GM12878 (cell line): ENCODE measurements around the gene TMEM236. TPM values are rescaled to one million over a fixed set of nuclear protein-coding genes. Genes with fewer than 3 reads are reported as not detected.

ENCODE experiments used
- ATAC-seq: fragments of 200-7000 bp; cut with Tn5 transposase; 3 replicates; pipeline ENCODE4 v1.9.1; 2020; ENCODE audit warnings: mild to moderate bottlenecking, moderate library complexity
- BruUV-seq: library from RNA; stranded (reverse); fragments of 400-500 nt; replicated peaks from 2 replicates; lab custom pipeline; 2021; lab: Mats Ljungman, UMichigan
- CTCF ChIA-PET: fragments of 300-600 bp; sonication (Branson Sonifier 250); formaldehyde crosslinking; extraction: SDS; loops from one replicate; lab custom pipeline; 2021; ENCODE audit warnings: inconsistent platforms; lab: Yijun Ruan, JAX
- POLR2A ChIA-PET: fragments of 350-600 bp; formaldehyde crosslinking; extraction: SDS; loops from one replicate; lab custom pipeline; 2021; ENCODE audit warnings: inconsistent platforms; lab: Charles Lee
- RAD21 ChIA-PET: fragments of 300-600 bp; sonication (Branson Sonifier 250); formaldehyde crosslinking; loops from one replicate; lab custom pipeline; 2023; ENCODE audit warnings: antibody characterized with exemption; ENCODE audit not compliant: unreplicated experiment; lab: Charles Lee
- SMC1A ChIA-PET: fragments of 300-600 bp; sonication (Branson Sonifier 250); formaldehyde crosslinking; loops from one replicate; lab custom pipeline; 2023; ENCODE audit not compliant: unreplicated experiment, uncharacterized antibody; lab: Charles Lee
- DNase-seq: peaks from one replicate; pipeline ENCODE4 v3.0.0-alpha.2; 2011; ENCODE audit warnings: low read depth, low spot score
- FAIRE-seq: peaks from 3 replicates; lab custom pipeline; 2011; peaks lifted over from hg19 to GRCh38; lab: Jason Lieb, UNC
- H2AFZ ChIP-seq: 2 replicates; pipeline ENCODE4 v1.6.0; 2011; ENCODE audit warnings: low read depth, low read length, control low read depth; ENCODE audit not compliant: control insufficient read depth
- H3K27ac ChIP-seq: 2 replicates; pipeline ENCODE4 v1.5.1; 2011; ENCODE audit warnings: control low read depth; ENCODE audit not compliant: control insufficient read depth, insufficient read depth
- H3K27me3 ChIP-seq, 2 experiments: replicated peaks in 1 of 2; 2 replicates each; pipeline versions ENCODE4 v1.6.0 to v1.6.1; 2011; ENCODE audit warnings: low read length in 1 of 2; ENCODE audit not compliant: control insufficient read depth in 2 of 2, insufficient read depth in 2 of 2
- H3K36me3 ChIP-seq, 2 experiments: 2 replicates each; pipeline ENCODE4 v1.5.1; 2011; ENCODE audit warnings: low read length in 1 of 2; ENCODE audit not compliant: control insufficient read depth in 2 of 2, insufficient read depth in 2 of 2
- H3K4me1 ChIP-seq: 2 replicates; pipeline ENCODE4 v1.6.1; 2011; ENCODE audit warnings: mild to moderate bottlenecking, low read length, moderate library complexity, mixed read lengths; ENCODE audit not compliant: control insufficient read depth, insufficient read depth
- H3K4me2 ChIP-seq: 2 replicates; pipeline ENCODE4 v1.6.0; 2011; ENCODE audit warnings: control low read depth; ENCODE audit not compliant: control insufficient read depth, insufficient read depth
- H3K4me3 ChIP-seq: fragments of 200-600 bp; sonication (generic); 2 replicates; pipeline ENCODE4 v1.5.1; 2016
- H3K79me2 ChIP-seq: 2 replicates; pipeline ENCODE4 v1.6.0; 2011; ENCODE audit warnings: low read length; ENCODE audit not compliant: control insufficient read depth, insufficient read depth
- H3K9ac ChIP-seq: 2 replicates; pipeline ENCODE4 v1.8.0; 2011; ENCODE audit warnings: low read length, control low read depth, mixed read lengths; ENCODE audit not compliant: control insufficient read depth, insufficient read depth
- H3K9me3 ChIP-seq: replicated peaks from 3 replicates; pipeline ENCODE4 v1.5.1; 2011; ENCODE audit warnings: mild to moderate bottlenecking, low read length; ENCODE audit not compliant: control insufficient read depth, insufficient read depth
- H4K20me1 ChIP-seq: 2 replicates; pipeline ENCODE4 v1.6.0; 2011; ENCODE audit not compliant: control insufficient read depth, insufficient read depth
- DPF2 ChIP-seq: fragments of 450-650 bp; IDR thresholded peaks from 2 replicates; pipeline ENCODE4 v1.6.1; 2017; ENCODE audit warnings: mild to moderate bottlenecking
- GATAD2B ChIP-seq: fragments of 450-650 bp; conservative IDR thresholded peaks from 2 replicates; pipeline ENCODE4 v1.6.1; 2017; ENCODE audit warnings: low read depth, mild to moderate bottlenecking, moderate library complexity
- HDGF ChIP-seq: fragments of 450-650 bp; IDR thresholded peaks from 2 replicates; pipeline ENCODE4 v1.6.1; 2016; ENCODE audit warnings: antibody characterized with exemption
- IRF4 ChIP-seq: IDR thresholded peaks from 2 replicates; pipeline ENCODE4 v1.6.1; 2011; ENCODE audit warnings: low read depth, low read length
- JUND ChIP-seq: IDR thresholded peaks from 2 replicates; pipeline ENCODE4 v1.6.1; 2012; ENCODE audit warnings: low read depth, mild to moderate bottlenecking, low read length, improper control_type of control experiment, moderate library complexity
- NFXL1 ChIP-seq: fragments of 450-650 bp; IDR thresholded peaks from 2 replicates; pipeline ENCODE4 v1.6.1; 2017; ENCODE audit warnings: antibody characterized with exemption, mild to moderate bottlenecking, borderline replicate concordance
- NR2C1 ChIP-seq: fragments of 450-650 bp; IDR thresholded peaks from 2 replicates; pipeline ENCODE4 v1.6.1; 2017; ENCODE audit warnings: antibody characterized with exemption, mild to moderate bottlenecking, moderate library complexity
- RB1 ChIP-seq: fragments of 450-650 bp; formaldehyde crosslinking; IDR thresholded peaks from 2 replicates; pipeline ENCODE4 v1.6.1; 2017; ENCODE audit warnings: mild to moderate bottlenecking, borderline replicate concordance
- SMAD5 ChIP-seq: IDR thresholded peaks from 2 replicates; pipeline ENCODE4 v1.6.1; 2016; ENCODE audit warnings: antibody characterized with exemption, low read depth
- STAT1 ChIP-seq: fragments of 450-650 bp; conservative IDR thresholded peaks from 2 replicates; pipeline ENCODE4 v1.6.1; 2014; ENCODE audit warnings: antibody characterized with exemption, mild to moderate bottlenecking
- SUPT20H ChIP-seq: IDR thresholded peaks from 2 replicates; pipeline ENCODE4 v1.6.1; 2011; ENCODE audit warnings: low read depth, mild to moderate bottlenecking, low read length, moderate library complexity, borderline replicate concordance; ENCODE audit not compliant: control insufficient read depth
- YBX1 ChIP-seq: fragments of 450-650 bp; IDR thresholded peaks from 2 replicates; pipeline ENCODE4 v1.6.1; 2016; ENCODE audit warnings: antibody characterized with exemption
- ZNF274 ChIP-seq: IDR thresholded peaks from one replicate; pipeline ENCODE4 v1.8.0; 2011; ENCODE audit not compliant: insufficient read length, insufficient read depth
- ZZZ3 ChIP-seq: IDR thresholded peaks from 2 replicates; pipeline ENCODE4 v1.6.1; 2011; ENCODE audit warnings: low read depth; ENCODE audit not compliant: control insufficient read depth, insufficient read length
- WGBS: methylation state at CpG from one replicate; pipeline ENCODE4 v1.1.6; 2016; ENCODE audit warnings: low lambda C conversion rate; ENCODE audit not compliant: insufficient replicate concordance, insufficient coverage; ENCODE audit errors: missing lambda C conversion rate; 5-methylcytosine and 5-hydroxymethylcytosine counted together
- in situ Hi-C: fragments of 300-500 bp; cut with MboI; formaldehyde crosslinking; loops from 9 replicates; pipeline ENCODE4 v1.14.3; 2018; ENCODE audit warnings: mixed read lengths
- intact Hi-C: fragments of 100-400 bp; cut with micrococcal nuclease; formaldehyde crosslinking; loops from one replicate; pipeline ENCODE4 v1.14.2; 2022; ENCODE audit not compliant: unreplicated experiment
- polyA plus RNA-seq, 11 experiments: library from polyadenylated mRNA; depleted of rRNA in 4 of 11; unstranded in 6 of 11; stranded (reverse) in 5 of 11; fragments of >200 nt; fragmentation: Nextera tagmentation in 4 of 11; fragmentation: Illumina TruSeq in 1 of 11; extraction: Ambion mirVana in 4 of 11; extraction: Trizol in 1 of 11; gene quantifications; 1 replicate in 1 of 11; 2 replicates in 10 of 11; pipeline versions ENCODE4 v1.2.1 to v1.2.3, GENCODE V29; 2011 to 2016; ENCODE audit warnings: inconsistent platforms in 2 of 11, missing spikeins in 2 of 11, low read depth in 1 of 11
- total RNA-seq, 4 experiments: library from RNA; depleted of rRNA in 3 of 4; stranded (reverse); fragments of >200 nt in 3 of 4; fragmentation: Illumina TruSeq in 1 of 4; extraction: Trizol in 1 of 4; gene quantifications; 2 replicates each; pipeline versions ENCODE4 v1.2.1 to v1.2.3, GENCODE V29; 2013 to 2021
- TF ChIP-seq, protein P1 (sequence below): fragments of 450-650 bp; formaldehyde crosslinking; IDR thresholded peaks from 2 replicates; pipeline ENCODE4 v1.4.0; 2020; ENCODE audit warnings: mild to moderate bottlenecking, moderate library complexity
- TF ChIP-seq, protein P2 (sequence below): IDR thresholded peaks from 2 replicates; pipeline ENCODE4 v1.6.1; 2012; ENCODE audit warnings: improper control_type of control experiment, low read depth, low read length; ENCODE audit not compliant: insufficient replicate concordance

TMEM236 gene
- total and polyA plus RNA-seq, 10 of the 15 experiments (the other 5 are each of a cell fraction or from before 2014, with no cell fraction given), result 0.03 TPM; not detected in 9

DNA sequence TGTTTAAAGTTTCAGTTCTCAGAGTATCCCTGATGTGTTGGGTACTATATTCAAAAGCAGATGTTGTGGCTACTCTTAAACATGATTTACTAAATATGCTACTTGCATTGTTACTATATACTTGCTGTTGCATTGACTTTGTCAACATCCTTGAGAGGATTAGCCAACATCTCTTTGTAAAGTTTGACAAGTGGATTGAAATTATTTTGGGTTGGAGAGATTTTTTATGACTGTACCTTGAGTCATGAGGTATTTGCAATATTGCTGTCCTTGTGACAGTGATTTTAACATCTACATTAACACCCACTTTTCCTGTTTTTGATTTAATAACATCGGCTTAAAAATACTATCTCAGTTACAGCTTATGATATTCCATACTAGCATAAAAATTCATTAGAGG, 89.0 kb downstream of the TMEM236 start (continued):
- TF ChIP-seq STAT1, result no peak
- TF ChIP-seq, protein P1, sequence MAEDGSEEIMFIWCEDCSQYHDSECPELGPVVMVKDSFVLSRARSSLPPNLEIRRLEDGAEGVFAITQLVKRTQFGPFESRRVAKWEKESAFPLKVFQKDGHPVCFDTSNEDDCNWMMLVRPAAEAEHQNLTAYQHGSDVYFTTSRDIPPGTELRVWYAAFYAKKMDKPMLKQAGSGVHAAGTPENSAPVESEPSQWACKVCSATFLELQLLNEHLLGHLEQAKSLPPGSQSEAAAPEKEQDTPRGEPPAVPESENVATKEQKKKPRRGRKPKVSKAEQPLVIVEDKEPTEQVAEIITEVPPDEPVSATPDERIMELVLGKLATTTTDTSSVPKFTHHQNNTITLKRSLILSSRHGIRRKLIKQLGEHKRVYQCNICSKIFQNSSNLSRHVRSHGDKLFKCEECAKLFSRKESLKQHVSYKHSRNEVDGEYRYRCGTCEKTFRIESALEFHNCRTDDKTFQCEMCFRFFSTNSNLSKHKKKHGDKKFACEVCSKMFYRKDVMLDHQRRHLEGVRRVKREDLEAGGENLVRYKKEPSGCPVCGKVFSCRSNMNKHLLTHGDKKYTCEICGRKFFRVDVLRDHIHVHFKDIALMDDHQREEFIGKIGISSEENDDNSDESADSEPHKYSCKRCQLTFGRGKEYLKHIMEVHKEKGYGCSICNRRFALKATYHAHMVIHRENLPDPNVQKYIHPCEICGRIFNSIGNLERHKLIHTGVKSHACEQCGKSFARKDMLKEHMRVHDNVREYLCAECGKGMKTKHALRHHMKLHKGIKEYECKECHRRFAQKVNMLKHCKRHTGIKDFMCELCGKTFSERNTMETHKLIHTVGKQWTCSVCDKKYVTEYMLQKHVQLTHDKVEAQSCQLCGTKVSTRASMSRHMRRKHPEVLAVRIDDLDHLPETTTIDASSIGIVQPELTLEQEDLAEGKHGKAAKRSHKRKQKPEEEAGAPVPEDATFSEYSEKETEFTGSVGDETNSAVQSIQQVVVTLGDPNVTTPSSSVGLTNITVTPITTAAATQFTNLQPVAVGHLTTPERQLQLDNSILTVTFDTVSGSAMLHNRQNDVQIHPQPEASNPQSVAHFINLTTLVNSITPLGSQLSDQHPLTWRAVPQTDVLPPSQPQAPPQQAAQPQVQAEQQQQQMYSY (CRISPR knock-in tag), result no peak
- TF ChIP-seq, all 136 proteins: peak for 0

DNA sequence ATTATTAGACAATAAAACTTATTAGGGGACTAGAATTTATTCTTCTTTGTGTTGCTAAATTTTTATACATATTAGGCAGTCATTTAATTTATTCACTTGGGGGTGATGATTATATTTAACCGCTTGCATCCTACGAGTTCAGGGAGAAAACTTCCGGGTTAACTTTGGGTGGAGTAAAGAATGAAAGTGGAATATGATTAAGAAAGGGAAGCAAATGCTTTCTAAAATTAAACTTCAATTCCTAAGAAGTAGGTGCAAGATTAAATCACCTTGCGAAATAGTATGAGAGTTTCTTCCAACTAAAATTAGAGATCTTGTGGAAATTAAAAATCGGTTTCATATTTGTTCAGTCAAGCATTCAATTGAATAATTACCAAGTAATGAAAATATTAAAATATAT, 90.6 kb downstream of the TMEM236 start:
- Histone ChIP-seq H3K27ac (no peak overlapping the region), H3K4me1 (no peaks in the 10 kb centered on the region), H3K36me3 (no peaks in the 10 kb centered on the region), H4K20me1 (no peaks in the 10 kb centered on the region), H3K79me2 (no peaks in the 10 kb centered on the region), H2AFZ (no peak overlapping the region), H3K27me3 (no peaks in the 10 kb centered on the region), H3K4me3 (no peak overlapping the region), H3K9ac (no peak overlapping the region), H3K9me3 (no peaks in the 10 kb centered on the region), H3K4me2 (no peak overlapping the region)
- DNase-seq, result no peak
- no TSS peak for BruUV-seq
- WGBS, result 14% methylated on average over 5 of the region's 5 CpGs
- ChIA-PET CTCF (no interaction called here), SMC1A (no interaction called here), POLR2A (no interaction called here), RAD21 (no interaction called here)
- no peak for FAIRE-seq
- in situ Hi-C loops (no loop called here), intact Hi-C loops (no loop called here)
- no peak for ATAC-seq
- TF ChIP-seq, protein P2, sequence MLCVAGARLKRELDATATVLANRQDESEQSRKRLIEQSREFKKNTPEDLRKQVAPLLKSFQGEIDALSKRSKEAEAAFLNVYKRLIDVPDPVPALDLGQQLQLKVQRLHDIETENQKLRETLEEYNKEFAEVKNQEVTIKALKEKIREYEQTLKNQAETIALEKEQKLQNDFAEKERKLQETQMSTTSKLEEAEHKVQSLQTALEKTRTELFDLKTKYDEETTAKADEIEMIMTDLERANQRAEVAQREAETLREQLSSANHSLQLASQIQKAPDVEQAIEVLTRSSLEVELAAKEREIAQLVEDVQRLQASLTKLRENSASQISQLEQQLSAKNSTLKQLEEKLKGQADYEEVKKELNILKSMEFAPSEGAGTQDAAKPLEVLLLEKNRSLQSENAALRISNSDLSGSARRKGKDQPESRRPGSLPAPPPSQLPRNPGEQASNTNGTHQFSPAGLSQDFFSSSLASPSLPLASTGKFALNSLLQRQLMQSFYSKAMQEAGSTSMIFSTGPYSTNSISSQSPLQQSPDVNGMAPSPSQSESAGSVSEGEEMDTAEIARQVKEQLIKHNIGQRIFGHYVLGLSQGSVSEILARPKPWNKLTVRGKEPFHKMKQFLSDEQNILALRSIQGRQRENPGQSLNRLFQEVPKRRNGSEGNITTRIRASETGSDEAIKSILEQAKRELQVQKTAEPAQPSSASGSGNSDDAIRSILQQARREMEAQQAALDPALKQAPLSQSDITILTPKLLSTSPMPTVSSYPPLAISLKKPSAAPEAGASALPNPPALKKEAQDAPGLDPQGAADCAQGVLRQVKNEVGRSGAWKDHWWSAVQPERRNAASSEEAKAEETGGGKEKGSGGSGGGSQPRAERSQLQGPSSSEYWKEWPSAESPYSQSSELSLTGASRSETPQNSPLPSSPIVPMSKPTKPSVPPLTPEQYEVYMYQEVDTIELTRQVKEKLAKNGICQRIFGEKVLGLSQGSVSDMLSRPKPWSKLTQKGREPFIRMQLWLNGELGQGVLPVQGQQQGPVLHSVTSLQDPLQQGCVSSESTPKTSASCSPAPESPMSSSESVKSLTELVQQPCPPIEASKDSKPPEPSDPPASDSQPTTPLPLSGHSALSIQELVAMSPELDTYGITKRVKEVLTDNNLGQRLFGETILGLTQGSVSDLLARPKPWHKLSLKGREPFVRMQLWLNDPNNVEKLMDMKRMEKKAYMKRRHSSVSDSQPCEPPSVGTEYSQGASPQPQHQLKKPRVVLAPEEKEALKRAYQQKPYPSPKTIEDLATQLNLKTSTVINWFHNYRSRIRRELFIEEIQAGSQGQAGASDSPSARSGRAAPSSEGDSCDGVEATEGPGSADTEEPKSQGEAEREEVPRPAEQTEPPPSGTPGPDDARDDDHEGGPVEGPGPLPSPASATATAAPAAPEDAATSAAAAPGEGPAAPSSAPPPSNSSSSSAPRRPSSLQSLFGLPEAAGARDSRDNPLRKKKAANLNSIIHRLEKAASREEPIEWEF, result no peak
- TF ChIP-seq NFXL1 (no peak), ZNF274 (no peak), DPF2 (no peak), IRF4 (no peak), JUND (no peak), GATAD2B (no peak), HDGF (no peak), SUPT20H (no peak), SMAD5 (no peak), ZZZ3 (no peak), YBX1 (no peak), RB1 (no peak), NR2C1 (no peak)
